ENCODE measurements around the gene SINHCAF. TPM values are rescaled to one million over a fixed set of nuclear protein-coding genes. Genes with fewer than 3 reads are reported as not detected.

SINHCAF gene, protein sequence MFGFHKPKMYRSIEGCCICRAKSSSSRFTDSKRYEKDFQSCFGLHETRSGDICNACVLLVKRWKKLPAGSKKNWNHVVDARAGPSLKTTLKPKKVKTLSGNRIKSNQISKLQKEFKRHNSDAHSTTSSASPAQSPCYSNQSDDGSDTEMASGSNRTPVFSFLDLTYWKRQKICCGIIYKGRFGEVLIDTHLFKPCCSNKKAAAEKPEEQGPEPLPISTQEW
- 109 and 186 TPM in 2 replicates for total RNA-seq

DNA sequence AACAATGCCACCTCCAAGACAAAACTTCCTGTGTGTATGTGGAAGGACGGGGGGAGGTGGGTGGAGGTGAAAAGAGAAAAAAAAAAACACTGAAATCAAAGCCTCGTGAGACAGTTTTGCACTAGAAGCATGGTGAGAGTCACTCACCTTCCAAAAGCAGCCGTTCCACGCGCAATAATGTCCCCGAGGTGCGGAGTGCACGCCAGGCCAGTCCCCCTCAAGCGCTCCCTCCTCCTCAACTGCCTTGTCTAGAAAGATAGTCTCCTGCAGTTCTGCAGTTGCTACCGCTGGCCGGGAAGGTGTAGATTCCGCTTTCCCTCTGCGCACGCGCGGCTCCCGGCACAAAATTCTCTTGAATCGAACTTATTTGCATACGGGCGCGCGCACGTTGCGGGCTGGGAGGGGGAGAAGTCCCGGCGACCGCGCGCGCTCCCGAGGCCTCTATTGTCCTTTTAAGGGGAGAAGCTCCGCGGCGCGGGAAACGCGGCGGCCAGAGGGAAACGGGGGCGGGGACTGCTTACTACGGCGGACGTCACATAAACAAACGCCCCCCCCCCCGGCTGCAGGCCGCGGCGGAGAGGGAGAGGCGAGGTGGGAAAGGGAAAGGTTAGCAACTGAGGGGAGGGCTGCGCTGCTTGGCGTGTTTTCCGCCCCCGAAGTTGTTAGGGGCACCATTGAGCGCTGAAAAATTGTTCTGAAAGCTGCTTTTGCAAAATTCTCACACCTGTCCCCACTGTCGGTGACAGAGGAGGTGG is at the start of gene SINHCAF:
Gene SINHCAF, minus strand, starts transcription at position 274 of the 755 bp plus-strand sequence. CDS start 27,946 bp downstream, outside the sequence.

All from nasal cavity respiratory epithelium epithelial cell of viscerocranial mucosa (primary cell).